Measurements from ENCODE around the gene LGALS4.
"Not testable (repeated sequence)": the region's sequence is repeated elsewhere in the genome, so short reads cannot be mapped to it uniquely, and the experiment has no call there.

The LGALS4 gene

DNA sequence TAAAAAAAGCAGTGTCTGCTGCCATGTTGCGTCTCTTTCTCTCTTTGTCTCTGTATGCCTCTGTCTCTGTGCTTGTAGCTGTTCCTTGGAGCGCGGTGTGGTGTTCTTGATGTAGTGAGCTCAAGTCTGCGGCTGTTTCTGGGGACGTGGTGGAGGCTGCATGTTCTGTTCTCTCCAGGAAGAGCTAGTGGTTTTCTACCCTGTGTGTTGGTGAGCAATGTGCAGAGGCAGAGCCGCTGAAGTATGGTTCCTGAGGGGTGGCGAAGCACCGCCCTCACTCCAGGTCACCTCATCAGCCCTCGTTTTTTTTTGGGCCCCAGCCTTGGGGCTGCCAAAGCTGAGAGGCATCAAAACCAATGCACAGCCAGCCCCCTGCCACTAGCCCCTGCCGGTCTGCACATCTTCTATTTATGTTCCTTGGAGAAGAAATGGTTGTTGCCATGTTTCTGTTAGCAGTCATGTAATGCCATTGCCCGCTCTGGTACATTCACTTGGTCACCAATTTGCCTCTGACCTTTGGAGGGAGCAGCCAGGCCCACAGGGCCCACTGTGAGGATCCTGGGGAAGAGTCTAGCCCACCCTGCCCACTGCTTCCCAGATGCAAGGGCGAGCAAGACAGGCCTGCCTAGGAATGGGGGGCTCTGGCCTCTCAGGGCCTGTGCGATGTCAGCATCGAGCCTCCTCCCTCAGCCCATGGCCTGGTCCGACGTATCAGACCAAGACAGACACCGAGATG lies 29.9 kb upstream of the LGALS4 start:
- peak; percentile 67 for DNase-seq (ENCODE audit: low spot score)

GRCh38 chr19:38841787-38842438 lies 29.2 kb upstream of the LGALS4 start:
- no peak for DNase-seq (ENCODE audit: low spot score)

GRCh38 chr19:38841180-38841766 lies 28.5 kb upstream of the LGALS4 start:
- DNase-seq (ENCODE audit: low spot score): no peak

- DNase-seq (ENCODE audit: low spot score): no peak
Measured at GRCh38 chr19:38840583-38840968, 27.8 kb upstream of the LGALS4 start.

DNA sequence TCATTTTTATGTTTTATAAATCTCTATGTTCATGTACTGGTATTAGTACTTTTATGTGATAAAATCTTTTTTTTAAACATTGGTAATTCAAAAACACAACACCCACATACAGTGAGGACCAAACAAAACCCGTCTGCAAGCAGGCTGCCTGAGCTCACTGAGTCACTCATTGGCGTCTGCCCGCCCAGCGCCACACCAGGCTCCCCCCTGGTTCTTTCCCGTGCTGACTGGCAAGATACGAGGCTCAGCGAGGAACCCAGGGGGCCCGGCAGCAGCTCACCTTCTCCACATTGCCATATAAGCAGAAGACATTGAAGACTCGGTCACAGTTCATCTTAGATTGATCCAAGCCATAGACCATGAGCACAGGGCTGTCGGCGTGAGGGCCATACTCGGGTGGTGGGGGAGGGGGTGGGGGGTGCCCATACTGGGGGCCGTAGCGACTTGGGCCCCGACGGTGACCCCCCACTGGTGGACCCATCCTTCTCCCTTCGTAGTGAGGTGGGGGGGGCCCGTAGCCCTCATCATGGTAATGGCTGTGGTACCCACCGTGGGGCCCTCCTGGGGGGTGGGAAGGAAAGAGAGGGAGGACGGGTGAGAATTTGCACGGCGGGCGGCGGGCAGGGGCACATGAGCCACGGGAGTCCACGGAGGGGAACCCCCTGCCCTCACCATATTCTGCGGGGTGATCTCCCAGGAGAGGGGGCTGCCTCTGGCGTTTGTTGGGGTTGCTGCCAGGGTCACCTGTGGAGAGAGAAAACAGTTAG lies 27.3 kb upstream of the LGALS4 start:
- no peak for DNase-seq (ENCODE audit: low spot score)

DNA sequence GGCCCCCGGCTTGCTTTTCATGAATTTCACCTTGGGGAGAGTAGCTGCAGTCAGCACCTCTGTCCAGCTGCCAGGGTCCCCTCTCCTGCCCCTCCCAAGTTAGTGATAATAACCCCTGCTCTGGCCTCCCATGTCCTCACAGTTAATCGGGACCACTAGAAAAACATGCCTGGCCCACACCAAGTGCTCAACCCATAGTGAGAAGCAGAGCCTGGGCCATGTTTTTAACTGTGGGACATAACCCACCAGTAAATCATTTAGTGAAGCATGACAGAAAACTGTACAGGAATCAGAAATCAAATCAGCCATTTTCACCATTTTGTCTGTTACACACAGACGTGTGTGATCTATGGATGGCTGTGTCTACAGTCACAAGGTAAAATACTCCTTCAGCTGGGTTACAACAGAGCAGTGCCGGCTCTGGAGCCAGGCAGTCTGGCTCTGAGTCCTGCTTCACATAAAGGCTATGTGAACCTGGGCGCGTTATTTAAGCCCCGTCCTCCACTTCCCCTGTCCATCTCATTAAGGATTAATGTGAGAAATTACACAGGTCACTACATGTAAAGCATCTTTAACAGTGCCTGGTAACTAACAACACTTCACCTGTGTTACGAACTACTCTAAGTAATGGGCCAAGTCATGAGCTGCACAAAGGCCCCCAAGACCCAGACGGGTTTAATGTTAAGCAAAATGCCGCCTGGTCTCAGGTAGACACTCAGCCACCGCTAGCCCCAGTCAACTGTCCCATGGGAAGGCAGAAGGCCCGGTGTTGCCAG lies 26.4 kb upstream of the LGALS4 start:
- DNase-seq (ENCODE audit: low spot score): no peak

- no peak for DNase-seq (ENCODE audit: low spot score)
Measured at GRCh38 chr19:38838208-38838985, 25.7 kb upstream of the LGALS4 start.

DNA sequence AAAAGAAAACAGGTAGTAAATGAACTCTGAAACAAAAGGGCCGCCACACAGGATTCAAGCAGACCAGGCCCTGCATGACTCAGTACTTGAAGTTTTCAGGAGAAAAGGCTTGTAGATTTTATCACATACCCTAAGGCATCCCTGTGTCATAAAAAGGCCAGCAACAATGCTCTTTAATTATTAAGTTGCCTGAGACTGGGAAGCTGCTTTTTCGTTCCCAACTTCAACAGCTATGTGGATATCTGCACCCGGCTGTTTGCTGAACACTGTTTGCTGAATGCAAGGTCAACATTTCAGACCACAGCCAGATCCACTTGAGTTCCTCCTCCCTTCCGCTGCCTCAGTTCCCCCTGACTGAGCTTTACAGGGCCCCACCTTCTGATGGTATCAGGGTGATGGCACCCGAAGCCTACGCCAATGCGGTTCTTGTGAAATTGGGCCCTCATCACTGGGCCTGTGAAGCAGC lies 24.9 kb upstream of the LGALS4 start:
- no peak for DNase-seq (ENCODE audit: low spot score)

- DNase-seq (ENCODE audit: low spot score): no peak
Measured at GRCh38 chr19:38836983-38837626, 24.4 kb upstream of the LGALS4 start.

DNA sequence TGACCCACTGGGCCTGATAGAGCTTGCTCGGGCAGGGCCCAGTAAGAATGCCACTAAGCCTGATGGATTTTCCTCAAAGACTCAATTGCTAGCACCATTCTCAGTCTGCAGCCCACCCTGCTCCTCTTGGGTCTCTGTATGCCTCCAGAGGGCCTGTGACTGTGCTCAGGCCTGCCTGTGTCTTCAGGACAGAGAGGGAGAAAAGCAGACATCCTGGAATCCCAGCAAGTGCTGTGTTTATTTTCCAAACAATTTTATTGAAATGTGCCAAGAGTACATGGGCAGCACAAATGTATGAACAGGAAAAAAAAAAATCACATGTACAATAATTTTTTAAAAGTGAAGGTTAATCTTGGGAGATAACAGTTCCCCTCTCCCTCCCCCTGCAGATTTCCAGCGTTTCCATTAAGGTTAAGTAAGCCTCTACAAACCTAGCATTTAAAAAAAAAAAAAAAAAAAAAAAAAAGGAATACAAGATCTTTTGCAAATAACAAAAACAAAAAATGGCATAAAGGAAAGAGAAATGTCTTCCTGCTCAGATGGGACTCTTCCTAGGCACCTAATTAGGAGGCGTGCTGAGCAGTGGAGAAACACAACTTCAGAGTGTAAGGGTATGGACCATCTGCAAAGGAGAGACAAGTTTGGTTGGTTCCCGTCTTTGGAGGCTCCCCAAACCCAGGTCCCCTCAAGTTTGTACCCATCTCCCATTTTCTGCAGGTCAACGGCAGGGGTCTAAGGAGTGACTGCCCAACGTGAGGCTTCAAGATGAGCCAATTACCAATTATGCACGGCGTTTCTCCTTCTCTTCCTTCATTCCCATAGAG lies 23.6 kb upstream of the LGALS4 start:
- no peak for DNase-seq (ENCODE audit: low spot score)

DNA sequence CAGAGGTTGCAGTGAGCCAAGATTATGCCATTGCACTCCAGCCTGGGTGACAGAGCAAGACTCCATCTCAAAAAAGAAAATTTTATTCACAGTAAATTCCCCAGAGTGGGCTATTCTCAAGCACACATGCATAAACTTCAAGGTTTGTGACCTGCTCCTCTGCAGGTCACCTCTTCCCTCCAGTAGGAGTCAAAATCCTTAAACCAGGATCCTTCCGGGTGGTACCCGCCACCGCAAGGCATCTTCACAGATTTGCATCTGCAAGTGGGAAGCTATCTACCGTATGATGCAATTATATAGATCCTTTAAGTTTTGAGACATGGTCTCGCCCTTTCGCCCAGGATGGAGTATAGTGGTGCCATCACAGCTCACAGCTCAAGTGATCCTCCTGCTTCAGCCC lies 21.8 kb upstream of the LGALS4 start:
- DNase-seq (ENCODE audit: low spot score): no peak

GRCh38 chr19:38834104-38834490 lies 21.4 kb upstream of the LGALS4 start:
- no peak for DNase-seq (ENCODE audit: low spot score)

GRCh38 chr19:38833092-38833425 lies 20.3 kb upstream of the LGALS4 start:
- no peak for DNase-seq (ENCODE audit: low spot score)

DNA sequence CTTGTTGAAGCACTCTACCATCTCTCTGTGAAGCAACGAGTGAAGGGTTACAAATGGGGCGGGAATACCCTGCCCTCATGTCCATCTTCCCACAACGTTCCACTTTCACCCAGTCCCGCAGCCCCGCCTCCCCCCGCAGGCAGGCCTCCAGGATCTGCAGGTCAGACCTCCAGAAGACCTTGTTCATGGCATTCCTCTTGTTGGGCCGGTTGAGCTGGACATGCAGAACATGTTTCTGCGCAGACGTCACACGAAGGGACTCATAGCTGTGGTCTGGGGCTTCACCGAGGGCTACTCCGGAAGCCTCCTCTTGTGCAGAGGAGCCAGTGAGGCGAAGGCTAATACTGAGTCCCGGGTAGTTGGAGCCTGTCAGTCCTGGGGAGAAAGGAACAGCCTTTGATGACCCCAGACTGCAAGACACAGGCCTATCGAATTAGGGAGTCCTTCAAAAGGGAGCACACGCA lies 18.4 kb upstream of the LGALS4 start:
- no peak for DNase-seq (ENCODE audit: low spot score)

DNA sequence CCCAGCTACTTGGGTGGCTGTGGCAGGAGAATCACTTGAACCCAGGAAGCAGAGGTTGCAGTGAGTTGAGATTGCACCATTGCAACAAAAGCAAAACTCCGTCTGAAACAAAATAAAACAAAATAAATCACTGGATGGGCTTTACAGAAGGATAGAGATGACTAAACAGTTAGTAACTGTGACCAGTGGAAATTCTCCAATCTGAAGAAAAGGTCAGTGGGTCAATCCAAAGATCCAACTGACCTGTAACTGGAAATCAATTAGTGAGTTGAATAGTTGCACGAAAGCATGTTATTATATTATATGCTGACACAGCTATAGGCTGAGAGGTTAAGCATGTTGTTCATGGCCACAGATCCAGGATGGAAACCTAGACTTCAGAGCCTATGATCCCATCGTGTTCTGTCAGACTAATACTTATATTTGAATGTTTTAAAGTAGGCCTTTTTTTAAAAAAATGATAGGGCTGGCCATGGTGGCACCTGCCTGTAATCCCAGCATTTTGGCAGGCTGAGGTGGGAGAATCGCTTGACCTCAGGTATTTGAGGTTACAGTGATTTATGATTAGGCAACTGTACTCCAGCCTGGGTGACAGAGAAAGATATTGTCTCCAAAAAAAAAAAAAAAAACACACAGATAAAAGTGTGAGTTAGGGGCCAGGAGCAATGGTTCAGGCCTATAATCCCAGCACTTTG lies 17.4 kb upstream of the LGALS4 start:
- DNase-seq (ENCODE audit: low spot score): no peak

- DNase-seq (ENCODE audit: low spot score): not testable (repeated sequence)
Measured at GRCh38 chr19:38829203-38829602, 16.5 kb upstream of the LGALS4 start.

DNA sequence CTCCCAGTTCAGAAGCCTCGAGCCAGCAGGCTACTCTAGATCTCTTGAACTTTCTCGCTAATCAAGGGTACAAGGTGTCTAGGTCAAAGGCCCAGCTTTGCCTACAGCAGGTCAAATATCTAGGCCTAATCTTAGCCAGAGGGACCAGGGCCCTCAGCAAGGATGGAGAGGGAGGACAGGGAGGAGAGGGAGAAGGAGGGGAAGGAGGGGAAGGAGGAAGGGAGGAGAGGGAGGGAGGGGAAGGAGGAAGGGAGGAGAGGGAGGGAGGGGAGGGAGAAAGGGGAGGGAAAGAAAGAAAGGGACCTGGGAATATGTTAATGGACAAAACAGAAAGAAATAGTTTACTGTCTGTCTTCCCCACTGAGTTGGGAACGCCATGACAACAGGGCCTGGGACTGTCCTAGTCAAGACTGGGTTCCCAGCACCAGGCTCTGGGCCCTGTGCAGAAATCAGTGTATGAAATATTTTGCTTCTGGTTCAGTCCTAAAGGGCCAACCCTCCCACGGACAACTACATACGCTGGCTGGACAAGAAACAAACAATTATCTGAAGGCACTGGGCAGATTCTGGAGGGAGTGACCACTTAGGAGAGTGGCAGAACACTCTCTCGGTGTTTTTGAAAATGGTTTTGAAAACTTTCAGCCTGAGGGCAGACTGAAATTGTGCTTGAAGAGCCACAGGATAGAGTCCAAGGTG lies 14.3 kb upstream of the LGALS4 start:
- DNase-seq (ENCODE audit: low spot score): no peak

- not testable (repeated sequence) for DNase-seq (ENCODE audit: low spot score)
Measured at GRCh38 chr19:38825936-38826335, 13.2 kb upstream of the LGALS4 start.

Measured in activated CD4-positive, alpha-beta T cell treated with anti-CD3 and anti-CD28 coated beads, Interleukin-2, Interleukin-4, amounts not matched to agents 100 ng/mL and 50 ng/mL, durations not matched to agents 16 hours and 8 hours (primary cell).